HCT116 (cell line): Measurements from ENCODE around the gene DUOXA1. TPM values are rescaled to one million over a fixed set of nuclear protein-coding genes. Genes with fewer than 3 reads are reported as not detected.
"Not testable (repeated sequence)": the region's sequence is repeated elsewhere in the genome, so short reads cannot be mapped to it uniquely, and the experiment has no call there.

Experiments used
- ATAC-seq: fragments of 200-7000 bp; cut with Tn5 transposase; 2 replicates; pipeline ENCODE4 v1.9.1; 2020; ENCODE audit warnings: mild to moderate bottlenecking, moderate library complexity
- BruUV-seq: library from RNA; stranded (reverse); fragments of 400-500 nt; replicated peaks from 2 replicates; lab custom pipeline; 2021; lab: Mats Ljungman, UMichigan
- CTCF ChIA-PET: fragments of 300-600 bp; sonication (Branson Sonifier 250); formaldehyde crosslinking; loops from one replicate; lab custom pipeline; 2021; ENCODE audit warnings: antibody characterized with exemption; lab: Charles Lee
- POLR2A ChIA-PET: fragments of 300-600, 350-600 bp; sonication (Branson Sonifier 250); formaldehyde crosslinking; loops from one replicate; lab custom pipeline; 2021; ENCODE audit warnings: antibody characterized with exemption; lab: Charles Lee
- RAD21 ChIA-PET, 2 experiments: fragments of 300-600 bp; sonication (Branson Sonifier 250); formaldehyde crosslinking; loops; one replicate each; lab custom pipeline; 2023; ENCODE audit warnings: low total read pairs in 2 of 2; ENCODE audit not compliant: uncharacterized antibody in 2 of 2, unreplicated experiment in 2 of 2, low non-redundant PET in 1 of 2; lab: Charles Lee
- DNase-seq: peaks from one replicate; pipeline ENCODE4 v3.0.0-alpha.2; 2010; ENCODE audit warnings: low read depth, low spot score
- H2AFZ ChIP-seq: fragments of 200-600 bp; shearing (Covaris generic), sonication (generic); 2 replicates; pipeline ENCODE4 v1.6.1; 2017; ENCODE audit warnings: low read depth, mixed run types, mixed read lengths, antibody characterized with exemption, low read length; ENCODE audit not compliant: poor library complexity, severe bottlenecking
- H3K27ac ChIP-seq: 2 replicates; pipeline ENCODE4 v1.5.1; 2012; ENCODE audit warnings: low read depth, low read length
- H3K27me3 ChIP-seq: fragments of 200-600 bp; sonication (generic); 2 replicates; pipeline ENCODE4 v1.6.1; 2016; ENCODE audit warnings: mixed run types, low read length, mixed read lengths; ENCODE audit not compliant: insufficient read depth
- H3K36me3 ChIP-seq, 2 experiments: fragments of 200-500 bp in 1 of 2; fragments of 200-600 bp in 1 of 2; sonication (Bioruptor generic) in 1 of 2; sonication (generic) in 1 of 2; 2 replicates each; pipeline versions ENCODE4 v1.5.1 to v1.6.1; 2014 to 2016; ENCODE audit warnings: low read length in 2 of 2, inconsistent platforms in 1 of 2, mixed read lengths in 1 of 2, mixed run types in 1 of 2; ENCODE audit not compliant: insufficient read depth in 2 of 2, control insufficient read depth in 1 of 2
- H3K4me1 ChIP-seq, 2 experiments: fragments of 200-600 bp in 1 of 2; sonication (generic) in 1 of 2; 2 replicates each; pipeline versions ENCODE4 v1.5.1 to v1.6.1; 2012 to 2017; ENCODE audit warnings: low read length in 2 of 2, inconsistent platforms in 1 of 2, mild to moderate bottlenecking in 1 of 2, mixed read lengths in 1 of 2, mixed run types in 1 of 2, moderate library complexity in 1 of 2; ENCODE audit not compliant: insufficient read depth in 2 of 2, control insufficient read depth in 1 of 2
- H3K4me2 ChIP-seq: fragments of 200-600 bp; sonication (generic); 2 replicates; pipeline ENCODE4 v1.6.1; 2017; ENCODE audit warnings: mixed run types, low read length, mixed read lengths
- H3K4me3 ChIP-seq, 2 experiments: fragments of 200-600 bp in 1 of 2; sonication (generic) in 1 of 2; replicated peaks in 1 of 2; 2 replicates each; pipeline ENCODE4 v1.5.1; 2011 to 2016; ENCODE audit warnings: low read length in 2 of 2, control low read depth in 1 of 2, low read depth in 1 of 2, mild to moderate bottlenecking in 1 of 2, mixed read lengths in 1 of 2, mixed run types in 1 of 2
- H3K79me2 ChIP-seq: fragments of 200-600 bp; sonication (generic); 2 replicates; pipeline ENCODE4 v1.6.1; 2017; ENCODE audit warnings: mild to moderate bottlenecking, mixed run types, low read length, moderate library complexity, mixed read lengths; ENCODE audit not compliant: insufficient read depth
- H3K9ac ChIP-seq: fragments of 200-600 bp; sonication (generic); 2 replicates; pipeline ENCODE4 v1.6.1; 2016; ENCODE audit warnings: low read length, mixed read lengths
- H3K9me2 ChIP-seq: fragments of 200-600 bp; sonication (generic), shearing (Covaris generic); 2 replicates; pipeline ENCODE4 v1.6.1; 2017; ENCODE audit warnings: mixed run types, mild to moderate bottlenecking, moderate library complexity; ENCODE audit not compliant: insufficient read depth
- H3K9me3 ChIP-seq, 2 experiments: fragments of 200-500 bp in 1 of 2; fragments of 200-600 bp in 1 of 2; sonication (Bioruptor generic) in 1 of 2; sonication (generic) in 1 of 2; 2 replicates each; pipeline ENCODE4 v1.6.1; 2014 to 2017; ENCODE audit warnings: low read length in 2 of 2, mixed read lengths in 2 of 2, inconsistent platforms in 1 of 2, low read depth in 1 of 2, mild to moderate bottlenecking in 1 of 2, mixed run types in 1 of 2, moderate library complexity in 1 of 2; ENCODE audit not compliant: control insufficient read depth in 1 of 2, insufficient read depth in 1 of 2
- H4K20me1 ChIP-seq: fragments of 200-600 bp; sonication (generic), shearing (Covaris generic); 2 replicates; pipeline ENCODE4 v1.6.1; 2017; ENCODE audit warnings: mixed run types, mild to moderate bottlenecking, moderate library complexity; ENCODE audit not compliant: insufficient read depth
- ATF3 ChIP-seq: IDR thresholded peaks from 2 replicates; pipeline ENCODE4 v1.6.1; 2012
- CBX3 ChIP-seq: IDR thresholded peaks from 2 replicates; pipeline ENCODE4 v1.6.1; 2012; ENCODE audit warnings: low read depth
- ELF1 ChIP-seq: IDR thresholded peaks from 2 replicates; pipeline ENCODE4 v1.6.1; 2012; ENCODE audit warnings: low read depth, borderline replicate concordance
- EZH2 ChIP-seq: fragments of 200-600 bp; sonication (generic); IDR thresholded peaks from 2 replicates; pipeline ENCODE4 v1.6.1; 2017; ENCODE audit warnings: antibody characterized with exemption, mixed run types
- EZH2phosphoT487 ChIP-seq: fragments of 200-600 bp; IDR thresholded peaks from 2 replicates; pipeline ENCODE4 v1.6.1; 2018; ENCODE audit warnings: antibody characterized with exemption, borderline replicate concordance
- FOSL1 ChIP-seq: IDR thresholded peaks from 2 replicates; pipeline ENCODE4 v1.6.1; 2012; ENCODE audit warnings: low read depth
- JUND ChIP-seq: IDR thresholded peaks from 2 replicates; pipeline ENCODE4 v1.6.1; 2012
- POLR2AphosphoS5 ChIP-seq: IDR thresholded peaks from 2 replicates; pipeline ENCODE4 v1.6.1; 2011; ENCODE audit warnings: mild to moderate bottlenecking, low read depth, low read length, moderate library complexity
- RAD21 ChIP-seq: IDR thresholded peaks from 2 replicates; pipeline ENCODE4 v1.6.1; 2012; ENCODE audit warnings: low read depth, mild to moderate bottlenecking
- SIN3A ChIP-seq: IDR thresholded peaks from 2 replicates; pipeline ENCODE4 v1.6.1; 2012; ENCODE audit warnings: low read depth
- ZFX ChIP-seq: fragments of 450-650 bp; IDR thresholded peaks from 2 replicates; pipeline ENCODE4 v1.6.1; 2017
- ZNF274 ChIP-seq: fragments of 200-500 bp; sonication (Bioruptor generic); IDR thresholded peaks from 2 replicates; pipeline ENCODE4 v1.6.1; 2014; ENCODE audit warnings: mild to moderate bottlenecking, low read depth, low read length, inconsistent platforms
- intact Hi-C: fragments of 100-400 bp; cut with micrococcal nuclease; formaldehyde crosslinking; loops from 2 replicates; pipeline ENCODE4 v1.10.0; 2022
- total RNA-seq: library from RNA; stranded (reverse); gene quantifications from one replicate; pipeline ENCODE4 v1.2.1, GENCODE V29; 2021; ENCODE audit not compliant: unreplicated experiment
- TF ChIP-seq, protein P1 (sequence below), 3 experiments: fragments of 200-600 bp in 1 of 3; sonication (generic) in 1 of 3; IDR thresholded peaks in 2 of 3; conservative IDR thresholded peaks in 1 of 3; 2 replicates each; pipeline ENCODE4 v1.5.1; 2012 to 2017; ENCODE audit warnings: low read depth in 2 of 3, low read length in 2 of 3, antibody characterized with exemption in 1 of 3, borderline replicate concordance in 1 of 3, control low read depth in 1 of 3, mild to moderate bottlenecking in 1 of 3, mixed read lengths in 1 of 3, mixed run types in 1 of 3, moderate library complexity in 1 of 3; ENCODE audit not compliant: insufficient read depth in 1 of 3

Gene DUOXA1
- total RNA-seq, 1 experiment from 2014 or later, result 2.3 TPM

DNA sequence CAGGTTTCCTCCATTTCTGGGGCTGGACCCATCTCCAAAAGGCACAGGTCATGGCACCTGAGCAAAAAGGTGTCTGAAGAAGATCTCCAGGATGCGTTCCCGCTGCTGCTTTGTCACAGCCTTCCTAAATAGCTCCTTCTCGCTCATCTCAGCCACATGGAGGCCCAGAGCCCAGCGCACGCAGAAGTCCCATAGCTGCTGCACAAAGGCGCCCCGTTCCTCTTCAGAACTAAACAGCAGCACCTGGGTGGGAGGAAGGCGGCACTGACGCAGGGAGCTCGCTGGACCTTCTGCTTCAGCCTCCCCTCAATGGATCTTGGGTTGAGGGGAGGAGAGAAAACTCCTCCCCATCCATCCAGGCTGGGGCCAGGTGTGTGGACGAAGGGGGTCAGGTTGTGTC lies 24.1 kb downstream of the DUOXA1 start:
- no peaks in the 10 kb centered on the region for H4K20me1 ChIP-seq
- no peak overlapping the region for H3K4me2 ChIP-seq
- no peaks in the 10 kb centered on the region for H3K79me2 ChIP-seq
- TF ChIP-seq FOSL1 (no peak), CBX3 (no peak), SIN3A (no peak)
- DNase-seq (no peak), ATAC-seq (no peak)
- intact Hi-C loops, result no loop called here
- H3K9me2 ChIP-seq, result no peaks in the 10 kb centered on the region
- no peaks in the 10 kb centered on the region for H3K4me1 ChIP-seq
- no TSS peak for BruUV-seq
- H3K4me3 ChIP-seq, result no peak overlapping the region
- no peaks in the 10 kb centered on the region for H3K9me3 ChIP-seq
- no peak overlapping the region for H2AFZ ChIP-seq
- no peaks in the 10 kb centered on the region for H3K27me3 ChIP-seq
- POLR2A ChIA-PET, result no interaction called here
- RAD21 ChIA-PET, result no interaction called here
- H3K27ac ChIP-seq, result no peak overlapping the region
- no peaks in the 10 kb centered on the region for H3K36me3 ChIP-seq
- CTCF ChIA-PET, result interaction anchor here (2.3 kb wide), 1 partner anchor 13 kb away, joined by 16 read pairs; no protein-coding TSS in a partner anchor
- no peak overlapping the region for H3K9ac ChIP-seq

- H3K36me3 ChIP-seq, CTCF ChIA-PET, H3K9me3 ChIP-seq, H3K27me3 ChIP-seq, H4K20me1 ChIP-seq, RAD21 ChIA-PET, ATAC-seq, H3K4me3 ChIP-seq, BruUV-seq, intact Hi-C loops, H3K79me2 ChIP-seq, H3K27ac ChIP-seq, DNase-seq, POLR2A ChIA-PET, H3K9me2 ChIP-seq, H2AFZ ChIP-seq, H3K4me2 ChIP-seq, H3K4me1 ChIP-seq, H3K9ac ChIP-seq: not testable (repeated sequence)
Measured at GRCh38 chr15:45104170-45104569, 25.5 kb downstream of the DUOXA1 start.

DNA sequence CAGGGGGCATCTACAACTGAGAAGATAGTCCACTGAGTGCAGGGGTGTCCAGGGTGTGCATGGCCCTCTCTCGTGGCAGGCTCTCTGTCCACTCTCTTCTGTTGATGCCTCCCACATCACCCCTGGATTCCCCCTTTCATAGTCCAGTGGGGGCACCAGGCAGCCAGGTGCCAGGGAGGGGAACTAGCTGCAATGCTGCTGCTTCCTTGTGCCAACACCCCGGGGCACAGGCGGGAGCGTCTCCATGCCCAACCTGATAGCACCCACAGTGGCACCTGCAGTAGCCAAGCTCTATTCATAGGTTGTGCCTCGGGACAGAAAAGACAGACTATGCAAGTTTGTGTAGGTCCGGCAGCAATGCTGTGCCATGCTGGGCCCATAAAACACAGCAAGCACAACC lies 27.5 kb downstream of the DUOXA1 start:
- no peaks in the 10 kb centered on the region for H3K79me2 ChIP-seq
- TF ChIP-seq EZH2 (no peak), ZFX (no peak), ELF1 (no peak), RAD21 (no peak), JUND (no peak), POLR2AphosphoS5 (no peak), ATF3 (no peak), EZH2phosphoT487 (no peak), ZNF274 (no peak)
- TF ChIP-seq, protein P1, sequence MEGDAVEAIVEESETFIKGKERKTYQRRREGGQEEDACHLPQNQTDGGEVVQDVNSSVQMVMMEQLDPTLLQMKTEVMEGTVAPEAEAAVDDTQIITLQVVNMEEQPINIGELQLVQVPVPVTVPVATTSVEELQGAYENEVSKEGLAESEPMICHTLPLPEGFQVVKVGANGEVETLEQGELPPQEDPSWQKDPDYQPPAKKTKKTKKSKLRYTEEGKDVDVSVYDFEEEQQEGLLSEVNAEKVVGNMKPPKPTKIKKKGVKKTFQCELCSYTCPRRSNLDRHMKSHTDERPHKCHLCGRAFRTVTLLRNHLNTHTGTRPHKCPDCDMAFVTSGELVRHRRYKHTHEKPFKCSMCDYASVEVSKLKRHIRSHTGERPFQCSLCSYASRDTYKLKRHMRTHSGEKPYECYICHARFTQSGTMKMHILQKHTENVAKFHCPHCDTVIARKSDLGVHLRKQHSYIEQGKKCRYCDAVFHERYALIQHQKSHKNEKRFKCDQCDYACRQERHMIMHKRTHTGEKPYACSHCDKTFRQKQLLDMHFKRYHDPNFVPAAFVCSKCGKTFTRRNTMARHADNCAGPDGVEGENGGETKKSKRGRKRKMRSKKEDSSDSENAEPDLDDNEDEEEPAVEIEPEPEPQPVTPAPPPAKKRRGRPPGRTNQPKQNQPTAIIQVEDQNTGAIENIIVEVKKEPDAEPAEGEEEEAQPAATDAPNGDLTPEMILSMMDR (IDR thresholded peaks at IDR 0.05 in 2 of 3, conservative IDR thresholded peaks at IDR 0.05 in 1 of 3; ENCODE audit: borderline replicate concordance in 1 of 3, insufficient read depth in 1 of 3, low read depth in 2 of 3, low read length in 2 of 3), result no peak
- TF ChIP-seq, all 23 proteins: peak for 0
- ChIA-PET RAD21 (no interaction called here), CTCF (no interaction called here), POLR2A (no interaction called here)
- Histone ChIP-seq H3K9me2 (no peaks in the 10 kb centered on the region), H3K4me3 (no peak overlapping the region), H2AFZ (no peak overlapping the region), H3K4me1 (no peaks in the 10 kb centered on the region), H3K9me3 (no peaks in the 10 kb centered on the region), H3K9ac (no peak overlapping the region), H3K36me3 (no peaks in the 10 kb centered on the region), H3K4me2 (no peak overlapping the region), H4K20me1 (no peaks in the 10 kb centered on the region), H3K27me3 (no peaks in the 10 kb centered on the region), H3K27ac (no peak overlapping the region)
- BruUV-seq, result no TSS peak
- ATAC-seq (no peak), DNase-seq (no peak)
- intact Hi-C loops, result no loop called here
